ENCODE measurements around the gene ZNF518B. TPM values are rescaled to one million over a fixed set of nuclear protein-coding genes. Genes with fewer than 3 reads are reported as not detected.

ZNF518B gene
- total RNA-seq, 2 donors from 2014 or later, result 46.2 to 46.4 TPM

DNA sequence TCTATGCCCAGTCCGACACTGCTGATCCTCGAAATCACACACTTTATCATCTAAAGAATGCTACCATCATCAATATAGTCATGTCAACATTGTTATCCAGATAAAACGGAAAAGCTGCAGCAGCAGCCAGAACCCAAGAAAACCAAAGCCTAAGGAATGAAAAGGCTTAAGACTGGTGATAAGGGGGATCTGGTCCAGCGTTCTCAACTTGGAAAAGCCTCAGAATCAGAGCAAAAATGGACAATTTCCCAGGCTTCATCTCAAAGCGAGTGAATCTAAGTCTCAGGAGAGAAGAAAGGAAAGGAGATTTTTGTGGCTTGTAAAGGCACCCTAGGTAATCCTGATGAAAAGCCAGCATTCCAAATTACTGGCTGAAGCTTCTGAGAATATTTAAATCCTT lies 8.2 kb downstream of the ZNF518B start:
- Mint-ChIP-seq H3K27ac (no peak overlapping the region), H3K36me3 (ENCODE audit: low read depth) (peaks cover 92% of the 10 kb centered on the region), H3K4me3 (no peak overlapping the region), H3K4me1 (no peaks in the 10 kb centered on the region), H3K9me3 (peaks cover 24% of the 10 kb centered on the region), H3K27me3 (ENCODE audit: insufficient read depth) (no peaks in the 10 kb centered on the region)
- Histone ChIP-seq H3K27me3 (ENCODE audit: control insufficient read depth, insufficient read depth, low read length, poor library complexity, severe bottlenecking) (no peaks in the 10 kb centered on the region), H3K27ac (ENCODE audit: low read depth, low read length) (no peak overlapping the region), H3K36me3 (ENCODE audit: control insufficient read depth, insufficient read depth, low read length) (peaks cover 98% of the 10 kb centered on the region), H3K9me3 (ENCODE audit: control insufficient read depth, low read length) (peaks cover 51% of the 10 kb centered on the region), H3K4me1 (ENCODE audit: control insufficient read depth, insufficient read depth, low read length) (no peaks in the 10 kb centered on the region), H3K9ac (ENCODE audit: extremely low read depth, low read length, poor library complexity, severe bottlenecking) (no peak overlapping the region), H3K4me3 (ENCODE audit: low read length) (no peak overlapping the region)
- whole genome bisulfite sequencing, 2 experiments (ENCODE audit: insufficient coverage in 1 of 2, insufficient read length in 1 of 2), result 95 to 100% methylated on average over 4 to 5 of the region's 5 CpGs
- no peak for TF ChIP-seq CTCF (conservative IDR thresholded peaks at IDR 0.05)
- DNase-seq, result no peak

- Mint-ChIP-seq H3K36me3 (ENCODE audit: low read depth) (peaks cover 50% of the 10 kb centered on the region), H3K4me1 (peaks cover 15% of the 10 kb centered on the region), H3K27ac (no peak overlapping the region), H3K9me3 (peaks cover 35% of the 10 kb centered on the region), H3K4me3 (no peak overlapping the region), H3K27me3 (ENCODE audit: insufficient read depth) (no peaks in the 10 kb centered on the region)
- Histone ChIP-seq H3K27me3 (ENCODE audit: control insufficient read depth, insufficient read depth, low read length, poor library complexity, severe bottlenecking) (no peaks in the 10 kb centered on the region), H3K9me3 (ENCODE audit: control insufficient read depth, low read length) (peaks cover 48% of the 10 kb centered on the region), H3K4me1 (ENCODE audit: control insufficient read depth, insufficient read depth, low read length) (no peaks in the 10 kb centered on the region), H3K36me3 (ENCODE audit: control insufficient read depth, insufficient read depth, low read length) (peaks cover 48% of the 10 kb centered on the region), H3K27ac (ENCODE audit: low read depth, low read length) (no peak overlapping the region), H3K9ac (ENCODE audit: extremely low read depth, low read length, poor library complexity, severe bottlenecking) (no peak overlapping the region), H3K4me3 (ENCODE audit: low read length) (no peak overlapping the region)
- no peak for DNase-seq
- TF ChIP-seq CTCF (conservative IDR thresholded peaks at IDR 0.05), result no peak
- WGBS, 2 experiments (ENCODE audit: insufficient coverage in 1 of 2, insufficient read length in 1 of 2), result 93 to 96% methylated on average over 5 of the region's 5 CpGs
Observed at GRCh38 chr4:10442976-10443375, 14.2 kb downstream of the ZNF518B start.

DNA sequence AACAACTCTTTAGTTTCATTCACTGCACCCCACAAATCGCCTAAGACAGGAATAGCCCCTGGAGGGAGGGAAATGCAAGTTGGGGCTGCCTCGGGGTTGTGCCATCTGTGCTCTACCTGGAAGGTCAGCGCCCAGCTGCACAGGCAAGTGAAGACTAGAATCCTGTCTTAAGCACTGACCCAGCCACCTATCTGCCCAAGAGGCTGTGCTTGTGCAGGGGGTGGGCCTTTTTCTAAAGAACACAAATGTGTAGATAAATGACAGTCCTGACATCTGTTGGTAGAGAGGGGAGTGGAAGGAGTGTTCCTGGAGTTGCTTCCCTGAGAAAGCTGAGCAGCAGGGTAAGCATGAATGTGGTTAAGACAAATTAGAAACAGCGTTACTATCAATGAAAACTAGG lies 15.7 kb downstream of the ZNF518B start:
- H3K27me3 ChIP-seq (ENCODE audit: control insufficient read depth, insufficient read depth, low read length, poor library complexity, severe bottlenecking), result no peaks in the 10 kb centered on the region
- peaks cover 39% of the 10 kb centered on the region for H3K9me3 ChIP-seq (ENCODE audit: control insufficient read depth, low read length)
- Mint-ChIP-seq H3K4me3 (no peak overlapping the region), H3K4me1 (peaks cover 15% of the 10 kb centered on the region), H3K36me3 (ENCODE audit: low read depth) (peaks cover 40% of the 10 kb centered on the region), H3K9me3 (peaks cover 35% of the 10 kb centered on the region), H3K27me3 (ENCODE audit: insufficient read depth) (no peaks in the 10 kb centered on the region), H3K27ac (peak overlapping the region; percentile 44)
- no peak for TF ChIP-seq CTCF (conservative IDR thresholded peaks at IDR 0.05)
- peaks cover 36% of the 10 kb centered on the region for H3K36me3 ChIP-seq (ENCODE audit: control insufficient read depth, insufficient read depth, low read length)
- no peak for DNase-seq
- H3K4me3 ChIP-seq (ENCODE audit: low read length), result no peak overlapping the region
- H3K9ac ChIP-seq (ENCODE audit: extremely low read depth, low read length, poor library complexity, severe bottlenecking), result no peak overlapping the region
- no peak overlapping the region for H3K27ac ChIP-seq (ENCODE audit: low read depth, low read length)
- H3K4me1 ChIP-seq (ENCODE audit: control insufficient read depth, insufficient read depth, low read length), result no peaks in the 10 kb centered on the region
- WGBS, 2 experiments (ENCODE audit: insufficient coverage in 1 of 2, insufficient read length in 1 of 2), result 84 to 85% methylated on average over 2 to 4 of the region's 4 CpGs
